ENCODE measurements around the gene TAGLN. TPM values are rescaled to one million over a fixed set of nuclear protein-coding genes. Genes with fewer than 3 reads are reported as not detected.

The TAGLN gene
- 6.0 and 12.5 TPM in 2 replicates for total RNA-seq

DNA sequence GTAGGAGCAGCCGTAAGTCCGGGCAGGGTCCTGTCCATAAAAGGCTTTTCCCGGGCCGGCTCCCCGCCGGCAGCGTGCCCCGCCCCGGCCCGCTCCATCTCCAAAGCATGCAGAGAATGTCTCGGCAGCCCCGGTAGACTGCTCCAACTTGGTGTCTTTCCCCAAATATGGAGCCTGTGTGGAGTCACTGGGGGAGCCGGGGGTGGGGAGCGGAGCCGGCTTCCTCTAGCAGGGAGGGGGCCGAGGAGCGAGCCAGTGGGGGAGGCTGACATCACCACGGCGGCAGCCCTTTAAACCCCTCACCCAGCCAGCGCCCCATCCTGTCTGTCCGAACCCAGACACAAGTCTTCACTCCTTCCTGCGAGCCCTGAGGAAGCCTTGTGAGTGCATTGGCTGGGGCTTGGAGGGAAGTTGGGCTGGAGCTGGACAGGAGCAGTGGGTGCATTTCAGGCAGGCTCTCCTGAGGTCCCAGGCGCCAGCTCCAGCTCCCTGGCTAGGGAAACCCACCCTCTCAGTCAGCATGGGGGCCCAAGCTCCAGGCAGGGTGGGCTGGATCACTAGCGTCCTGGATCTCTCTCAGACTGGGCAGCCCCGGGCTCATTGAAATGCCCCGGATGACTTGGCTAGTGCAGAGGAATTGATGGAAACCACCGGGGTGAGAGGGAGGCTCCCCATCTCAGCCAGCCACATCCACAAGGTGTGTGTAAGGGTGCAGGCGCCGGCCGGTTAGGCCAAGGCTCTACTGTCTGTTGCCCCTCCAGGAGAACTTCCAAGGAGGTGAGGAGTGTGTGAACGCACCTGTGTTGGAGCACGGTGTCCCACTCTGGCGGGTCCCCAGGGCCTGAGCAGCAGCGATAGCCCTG, at the start of gene TAGLN:
TAGLN (plus strand) TSS at position 318 of the 863 bp plus-strand sequence. CDS start 3,644 bp downstream, outside the sequence.
- peak in 1 of 2 donors; percentile 27 for DNase-seq (ENCODE audit: low read depth in 2 of 2)

DNA sequence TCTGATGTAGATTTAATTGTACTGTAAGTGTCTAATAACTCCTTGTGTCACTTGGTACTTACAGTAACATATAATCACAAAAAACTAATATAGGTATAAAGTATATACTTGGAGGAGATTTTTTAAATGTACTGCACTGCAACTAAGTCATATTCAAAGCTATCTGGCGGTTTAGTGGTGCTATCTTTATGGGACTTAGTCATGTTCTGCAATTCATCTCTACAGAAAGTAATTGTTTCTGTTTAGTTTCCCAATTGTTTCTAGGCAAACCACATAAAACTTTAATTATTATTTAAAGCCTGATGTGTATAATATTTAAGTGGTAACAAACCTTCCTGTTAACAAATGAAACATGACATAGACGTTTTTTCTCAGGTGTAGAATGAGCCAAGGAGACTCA, 47.1 kb upstream of the TAGLN start:
- DNase-seq (ENCODE audit: low read depth in 2 of 2), result no peak

DNA sequence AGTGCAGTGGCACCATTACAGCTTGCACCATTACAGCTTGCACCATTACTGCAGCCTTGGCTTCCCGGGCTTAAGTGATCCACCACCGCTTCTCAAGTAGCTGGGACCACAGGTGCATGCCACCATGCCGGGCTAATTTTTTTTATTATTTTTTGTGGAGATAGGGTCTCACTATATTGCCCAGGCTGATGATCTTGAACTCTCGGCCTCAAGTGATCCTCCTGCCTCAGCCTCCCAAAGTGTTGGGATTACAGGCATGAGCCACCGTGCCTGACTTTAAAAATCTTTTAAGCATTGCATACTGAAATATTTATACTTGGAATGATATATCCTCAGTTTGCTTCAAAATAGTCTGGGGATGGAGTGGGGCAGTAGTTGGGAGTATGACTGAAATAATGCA, 44.7 kb upstream of the TAGLN start:
- no peak for DNase-seq (ENCODE audit: low read depth in 2 of 2)

- no peak for DNase-seq (ENCODE audit: low read depth in 2 of 2)
Observed at GRCh38 chr11:117157507-117157906, 41.7 kb upstream of the TAGLN start.

DNA sequence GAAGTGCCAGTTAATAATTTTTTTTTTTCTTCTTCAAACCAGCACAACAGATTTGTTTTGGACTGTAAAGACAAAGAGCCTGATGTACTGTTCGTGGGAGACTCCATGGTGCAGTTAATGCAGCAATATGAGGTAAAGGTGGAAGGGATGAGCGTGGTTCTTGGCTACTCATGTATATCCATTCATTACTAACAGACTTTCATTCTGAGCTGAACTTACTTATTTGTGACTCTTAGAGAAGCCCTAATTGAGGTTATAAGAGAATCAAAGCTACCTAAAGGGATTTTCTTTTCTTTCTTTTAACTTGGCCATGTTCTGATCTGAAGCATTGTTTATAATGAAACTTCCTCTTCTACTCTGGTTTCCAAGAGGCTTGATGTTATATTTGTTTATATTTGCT, 39.3 kb upstream of the TAGLN start:
- DNase-seq (ENCODE audit: low read depth in 2 of 2), result no peak

- DNase-seq (ENCODE audit: low read depth in 2 of 2), result no peak
Observed at GRCh38 chr11:117160826-117161225, 38.3 kb upstream of the TAGLN start.

GRCh38 chr11:117166491-117166890, 32.7 kb upstream of the TAGLN start:
- no peak for DNase-seq (ENCODE audit: low read depth in 2 of 2)

DNA sequence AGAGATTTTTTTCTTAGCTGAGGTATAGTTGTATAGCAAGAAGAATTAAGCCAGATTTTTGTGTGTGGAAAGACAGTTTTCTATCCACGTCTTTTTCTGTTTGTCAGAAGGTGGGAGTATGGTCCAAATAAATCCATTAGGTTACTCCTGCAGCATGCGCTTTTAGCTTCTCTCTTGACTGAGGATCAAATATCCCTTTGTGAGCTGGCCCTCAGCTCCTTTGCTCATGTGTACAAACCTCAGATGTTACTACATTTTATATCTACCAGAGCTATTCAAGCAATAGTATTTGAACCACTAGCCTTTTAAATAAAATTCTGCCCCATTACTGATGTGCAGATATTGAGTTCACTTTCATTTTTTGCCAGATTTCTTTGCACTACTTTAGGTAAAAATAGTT, 29.4 kb upstream of the TAGLN start:
- DNase-seq (ENCODE audit: low read depth in 2 of 2), result no peak

GRCh38 chr11:117170210-117170609, 29.0 kb upstream of the TAGLN start:
- DNase-seq (ENCODE audit: low read depth in 2 of 2), result no peak

GRCh38 chr11:117171007-117171403, 28.2 kb upstream of the TAGLN start:
- no peak for DNase-seq (ENCODE audit: low read depth in 2 of 2)

GRCh38 chr11:117171404-117172061, 27.6 kb upstream of the TAGLN start:
- no peak for DNase-seq (ENCODE audit: low read depth in 2 of 2)

DNA sequence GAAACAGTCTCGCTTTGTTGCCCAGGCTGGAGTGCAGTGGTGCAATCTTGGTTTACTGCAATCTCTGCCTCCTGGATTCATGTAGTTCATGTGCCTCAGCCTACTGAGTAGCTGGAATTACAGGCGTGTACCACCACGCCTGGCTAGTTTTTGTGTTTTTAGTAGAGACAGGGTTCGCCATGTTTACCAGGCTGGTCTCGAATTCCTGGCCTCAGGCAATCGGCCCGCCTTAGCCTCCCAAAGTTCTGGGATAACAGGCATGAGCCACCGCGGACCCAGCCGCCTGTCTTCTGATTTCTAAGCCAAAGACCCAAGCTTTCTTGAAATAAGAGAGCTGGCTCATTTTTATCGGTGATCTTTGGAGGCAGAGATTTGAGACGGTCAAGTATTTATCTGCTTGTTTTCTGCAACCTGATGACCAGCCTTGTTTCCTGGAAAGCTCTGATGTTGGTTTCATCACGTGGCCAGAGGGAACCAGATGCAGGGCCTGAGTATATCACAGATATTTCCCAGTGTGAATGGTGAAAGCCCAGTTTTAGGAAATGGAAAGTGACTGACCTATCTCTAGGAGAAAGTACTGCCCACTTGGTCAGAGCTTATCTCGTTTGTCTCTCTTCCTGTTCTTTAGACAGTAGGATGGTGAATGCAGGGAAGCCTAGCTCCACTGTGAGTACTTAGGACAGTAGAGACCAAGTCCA, 26.3 kb upstream of the TAGLN start:
- peak; percentile 65 for DNase-seq (ENCODE audit: low read depth in 2 of 2)

DNA sequence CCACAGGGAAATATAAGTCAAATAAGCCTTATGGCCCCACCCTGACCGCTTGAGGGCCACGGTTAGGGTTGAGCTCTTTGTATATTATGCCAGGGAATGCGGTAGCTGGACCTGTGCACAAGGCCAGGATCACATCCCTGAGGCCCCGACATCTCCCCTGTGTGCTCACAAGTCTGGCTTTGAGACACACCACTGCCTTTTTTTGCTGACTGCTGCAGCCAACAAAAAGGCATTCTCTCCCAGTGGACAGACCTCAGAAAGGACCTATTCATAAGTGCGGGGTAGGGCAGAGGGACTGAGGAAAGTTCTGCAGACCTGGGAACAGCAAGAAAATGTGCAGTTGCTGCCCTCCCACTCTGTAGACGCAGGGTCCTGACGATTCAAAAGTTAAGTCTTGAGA, 24.1 kb upstream of the TAGLN start:
- DNase-seq (ENCODE audit: low read depth in 2 of 2), result no peak

DNA sequence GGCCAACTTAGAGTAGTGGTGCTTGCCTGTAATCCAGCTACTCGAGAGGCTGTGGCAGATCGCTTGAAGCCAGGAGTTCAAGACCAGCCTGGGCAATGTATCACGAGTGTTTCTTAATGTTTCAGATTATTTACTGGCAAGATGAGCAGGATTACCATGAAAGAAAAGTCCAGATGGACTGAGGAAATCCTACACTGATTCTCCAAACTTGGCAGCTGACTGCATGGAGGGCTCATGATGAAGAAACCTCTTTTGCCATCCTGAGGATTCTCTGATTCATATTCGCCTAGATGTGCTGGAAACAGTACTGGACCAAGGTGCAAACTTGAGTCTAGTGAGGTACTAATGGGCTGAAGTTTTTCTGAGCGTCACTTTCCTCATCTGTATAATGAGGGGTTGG, 23.4 kb upstream of the TAGLN start:
- DNase-seq (ENCODE audit: low read depth in 2 of 2), result no peak

DNA sequence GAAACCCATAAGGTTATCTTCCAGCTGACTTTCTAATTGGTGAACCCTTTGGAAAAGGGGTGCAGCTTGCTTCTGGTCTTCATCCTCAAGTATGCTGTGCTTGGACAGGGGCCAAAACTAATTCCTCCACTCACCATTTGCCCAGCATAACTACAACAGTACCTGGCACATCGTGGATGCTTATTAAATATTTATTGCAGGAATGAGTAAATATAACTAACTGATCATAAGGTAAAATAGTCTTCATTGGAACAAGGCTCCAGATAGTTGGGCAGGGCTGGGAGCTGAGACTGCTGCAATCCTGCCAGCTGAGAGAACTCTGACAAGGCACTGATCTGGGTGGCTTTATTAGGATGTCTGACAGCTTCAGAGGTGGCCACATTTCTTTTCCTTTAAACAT, 23.0 kb upstream of the TAGLN start:
- no peak for DNase-seq (ENCODE audit: low read depth in 2 of 2)

- peak; percentile 34 to 40 for DNase-seq (ENCODE audit: low read depth in 2 of 2)
Observed at GRCh38 chr11:117177534-117178209, 21.5 kb upstream of the TAGLN start.

GRCh38 chr11:117178210-117179034, 20.7 kb upstream of the TAGLN start, which contains the start of gene SIDT2:
TSS of gene SIDT2 (plus strand) at chr11:117178743. CDS start at chr11:117179264, 521 bp downstream.
- DNase-seq (ENCODE audit: low read depth in 2 of 2), result peak; percentile 83 to 96

DNA sequence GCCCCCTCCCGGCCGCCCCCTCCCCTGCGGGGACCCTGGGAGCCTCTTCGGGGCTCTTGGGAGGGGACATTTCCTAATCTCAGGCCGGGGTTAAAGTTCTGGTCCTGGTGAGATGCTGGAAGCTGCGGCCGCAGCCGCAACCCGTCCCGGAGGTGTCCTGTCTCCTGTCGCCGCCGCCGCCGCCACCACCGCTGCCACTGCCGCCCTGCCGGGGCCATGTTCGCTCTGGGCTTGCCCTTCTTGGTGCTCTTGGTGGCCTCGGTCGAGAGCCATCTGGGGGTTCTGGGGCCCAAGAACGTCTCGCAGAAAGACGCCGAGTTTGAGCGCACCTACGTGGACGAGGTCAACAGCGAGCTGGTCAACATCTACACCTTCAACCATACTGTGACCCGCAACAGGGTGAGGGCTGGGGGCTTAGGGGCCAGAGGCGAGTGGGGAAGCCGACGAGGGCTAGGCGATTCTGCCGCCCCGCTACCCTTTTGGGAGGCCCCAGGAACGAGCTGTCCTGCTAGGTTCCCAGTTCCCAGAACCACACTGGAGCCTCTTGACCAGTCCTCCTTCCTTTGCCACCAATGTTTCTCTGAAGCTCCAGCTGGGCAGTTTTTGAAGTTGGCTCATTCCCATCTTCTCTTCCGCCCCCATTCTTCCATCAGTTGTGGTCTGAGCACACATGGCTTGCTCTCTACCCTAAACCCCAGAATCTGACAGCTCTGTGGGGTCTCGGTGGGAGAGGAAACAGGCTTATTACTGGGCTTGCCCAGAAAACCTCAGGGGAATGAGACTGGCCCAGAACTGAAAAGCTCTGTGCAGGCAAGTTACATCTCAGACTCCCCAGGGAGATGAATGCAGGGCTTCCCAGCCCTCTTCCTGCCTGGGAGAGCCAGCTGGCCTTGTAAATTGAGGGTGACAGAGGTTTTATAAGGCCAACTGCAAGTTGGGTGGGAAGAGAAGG, 19.8 kb upstream of the TAGLN start:
- DNase-seq (ENCODE audit: low read depth in 2 of 2), result peak in 1 of 2 donors; percentile 21

DNA sequence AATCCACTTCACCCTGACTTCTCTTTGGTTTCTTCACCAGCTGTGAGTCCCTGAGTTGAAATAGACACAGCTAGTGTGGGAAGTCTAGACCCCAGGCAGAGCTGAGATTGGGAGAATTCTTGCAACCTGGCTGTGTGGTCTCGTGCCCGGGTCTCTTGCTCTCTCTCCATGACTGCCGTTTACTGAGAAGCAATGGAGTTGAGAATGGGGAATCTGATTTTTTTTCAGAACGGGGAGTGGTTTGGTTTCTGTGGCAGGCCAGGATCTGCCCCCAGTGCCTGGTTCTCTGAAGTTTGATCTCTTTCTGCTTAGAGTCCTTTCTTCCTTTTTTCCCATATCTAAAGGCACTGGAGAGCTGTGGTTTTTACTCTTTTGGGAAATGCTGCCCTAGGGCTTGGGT, 19.1 kb upstream of the TAGLN start:
- DNase-seq (ENCODE audit: low read depth in 2 of 2), result no peak

All from dermis microvascular lymphatic vessel endothelial cell (primary cell).